ENCODE measurements around the gene SCMH1.

DNA sequence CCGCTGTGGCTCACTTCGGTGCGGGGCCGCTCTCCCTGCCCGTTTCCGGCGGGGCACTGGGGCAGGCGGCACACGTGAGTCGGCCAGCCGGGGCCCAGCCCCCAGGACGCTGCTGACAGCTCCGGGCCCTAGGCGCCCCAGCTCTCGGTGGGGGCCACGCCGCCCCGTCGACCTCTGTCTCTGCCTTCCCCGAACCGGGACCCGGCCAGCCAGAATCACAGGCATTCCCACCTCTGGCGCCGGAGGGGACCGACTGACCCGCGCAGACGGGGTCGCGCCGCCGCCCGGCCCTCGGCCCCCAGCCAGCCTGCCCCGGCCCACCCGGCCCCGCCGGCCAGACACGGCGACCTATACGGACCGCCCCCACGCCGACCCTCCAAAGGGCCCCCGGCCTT is 755 bp downstream of the SCMH1 start:
- TF ChIP-seq, protein P1, sequence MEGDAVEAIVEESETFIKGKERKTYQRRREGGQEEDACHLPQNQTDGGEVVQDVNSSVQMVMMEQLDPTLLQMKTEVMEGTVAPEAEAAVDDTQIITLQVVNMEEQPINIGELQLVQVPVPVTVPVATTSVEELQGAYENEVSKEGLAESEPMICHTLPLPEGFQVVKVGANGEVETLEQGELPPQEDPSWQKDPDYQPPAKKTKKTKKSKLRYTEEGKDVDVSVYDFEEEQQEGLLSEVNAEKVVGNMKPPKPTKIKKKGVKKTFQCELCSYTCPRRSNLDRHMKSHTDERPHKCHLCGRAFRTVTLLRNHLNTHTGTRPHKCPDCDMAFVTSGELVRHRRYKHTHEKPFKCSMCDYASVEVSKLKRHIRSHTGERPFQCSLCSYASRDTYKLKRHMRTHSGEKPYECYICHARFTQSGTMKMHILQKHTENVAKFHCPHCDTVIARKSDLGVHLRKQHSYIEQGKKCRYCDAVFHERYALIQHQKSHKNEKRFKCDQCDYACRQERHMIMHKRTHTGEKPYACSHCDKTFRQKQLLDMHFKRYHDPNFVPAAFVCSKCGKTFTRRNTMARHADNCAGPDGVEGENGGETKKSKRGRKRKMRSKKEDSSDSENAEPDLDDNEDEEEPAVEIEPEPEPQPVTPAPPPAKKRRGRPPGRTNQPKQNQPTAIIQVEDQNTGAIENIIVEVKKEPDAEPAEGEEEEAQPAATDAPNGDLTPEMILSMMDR (conservative IDR thresholded peaks at IDR 0.05), result no peak
- TF ChIP-seq EZH2 (IDR thresholded peaks at IDR 0.05; ENCODE audit: low read depth), result no peak
